ENCODE data around the gene THY1.
"Not testable (repeated sequence)": the region's sequence is repeated elsewhere in the genome, so short reads cannot be mapped to it uniquely, and the experiment has no call there.

The THY1 gene

GRCh38 chr11:119441898-119442243, 18.9 kb upstream of the THY1 start:
- Histone ChIP-seq H3K36me3 (ENCODE audit: control insufficient read depth, insufficient read depth, low read length) (no peaks in the 10 kb centered on the region), H3K27me3 (ENCODE audit: control insufficient read depth, insufficient read depth, low read length) (no peaks in the 10 kb centered on the region), H3K9me3 (ENCODE audit: control insufficient read depth, insufficient read depth, low read length) (no peaks in the 10 kb centered on the region), H3K4me3 (ENCODE audit: low read depth, low read length) (no peak overlapping the region), H3K9ac (ENCODE audit: low read depth, low read length) (no peak overlapping the region), H3K27ac (ENCODE audit: low read depth, low read length) (no peak overlapping the region), H3K4me1 (ENCODE audit: control insufficient read depth, insufficient read depth, low read length) (peaks cover 10% of the 10 kb centered on the region; the same call in 1 of the 2 replicates)

- Histone ChIP-seq H3K4me1 (ENCODE audit: control insufficient read depth, insufficient read depth, low read length) (peaks cover 10% of the 10 kb centered on the region; the same call in 1 of the 2 replicates), H3K36me3 (ENCODE audit: control insufficient read depth, insufficient read depth, low read length) (no peaks in the 10 kb centered on the region), H3K27me3 (ENCODE audit: control insufficient read depth, insufficient read depth, low read length) (no peaks in the 10 kb centered on the region), H3K27ac (ENCODE audit: low read depth, low read length) (no peak overlapping the region), H3K9me3 (ENCODE audit: control insufficient read depth, insufficient read depth, low read length) (no peaks in the 10 kb centered on the region), H3K4me3 (ENCODE audit: low read depth, low read length) (no peak overlapping the region), H3K9ac (ENCODE audit: low read depth, low read length) (no peak overlapping the region)
Observed at GRCh38 chr11:119438599-119438998, 15.6 kb upstream of the THY1 start.

GRCh38 chr11:119437521-119437920, 14.5 kb upstream of the THY1 start:
- H3K9me3 ChIP-seq (ENCODE audit: control insufficient read depth, insufficient read depth, low read length); H3K9ac ChIP-seq (ENCODE audit: low read depth, low read length); H3K4me3 ChIP-seq (ENCODE audit: low read depth, low read length); H3K27ac ChIP-seq (ENCODE audit: low read depth, low read length); H3K27me3 ChIP-seq (ENCODE audit: control insufficient read depth, insufficient read depth, low read length); H3K36me3 ChIP-seq (ENCODE audit: control insufficient read depth, insufficient read depth, low read length): not testable (repeated sequence)
- H3K4me1 ChIP-seq (ENCODE audit: control insufficient read depth, insufficient read depth, low read length), result peaks cover 17% of the 10 kb centered on the region

GRCh38 chr11:119436711-119437110, 13.7 kb upstream of the THY1 start:
- Histone ChIP-seq H3K27me3 (ENCODE audit: control insufficient read depth, insufficient read depth, low read length) (no peaks in the 10 kb centered on the region), H3K9ac (ENCODE audit: low read depth, low read length) (no peak overlapping the region), H3K36me3 (ENCODE audit: control insufficient read depth, insufficient read depth, low read length) (no peaks in the 10 kb centered on the region), H3K4me3 (ENCODE audit: low read depth, low read length) (no peak overlapping the region), H3K27ac (ENCODE audit: low read depth, low read length) (no peak overlapping the region), H3K9me3 (ENCODE audit: control insufficient read depth, insufficient read depth, low read length) (no peaks in the 10 kb centered on the region), H3K4me1 (ENCODE audit: control insufficient read depth, insufficient read depth, low read length) (peaks cover 19% of the 10 kb centered on the region)

- Histone ChIP-seq H3K27me3 (ENCODE audit: control insufficient read depth, insufficient read depth, low read length) (0 out of 2 replicates have a peak, but pooled peaks cover 1% of the 10 kb centered on the region), H3K4me1 (ENCODE audit: control insufficient read depth, insufficient read depth, low read length) (peaks cover 16% of the 10 kb centered on the region), H3K36me3 (ENCODE audit: control insufficient read depth, insufficient read depth, low read length) (no peaks in the 10 kb centered on the region), H3K9me3 (ENCODE audit: control insufficient read depth, insufficient read depth, low read length) (no peaks in the 10 kb centered on the region), H3K4me3 (ENCODE audit: low read depth, low read length) (no peak overlapping the region), H3K27ac (ENCODE audit: low read depth, low read length) (no peak overlapping the region), H3K9ac (ENCODE audit: low read depth, low read length) (no peak overlapping the region)
Observed at GRCh38 chr11:119436093-119436492, 13.1 kb upstream of the THY1 start.

- Histone ChIP-seq H3K27ac (ENCODE audit: low read depth, low read length) (no peak overlapping the region), H3K36me3 (ENCODE audit: control insufficient read depth, insufficient read depth, low read length) (no peaks in the 10 kb centered on the region), H3K4me1 (ENCODE audit: control insufficient read depth, insufficient read depth, low read length) (peaks cover 13% of the 10 kb centered on the region), H3K27me3 (ENCODE audit: control insufficient read depth, insufficient read depth, low read length) (0 out of 2 replicates have a peak, but pooled peaks cover 4% of the 10 kb centered on the region), H3K9ac (ENCODE audit: low read depth, low read length) (no peak overlapping the region), H3K9me3 (ENCODE audit: control insufficient read depth, insufficient read depth, low read length) (no peaks in the 10 kb centered on the region), H3K4me3 (ENCODE audit: low read depth, low read length) (no peak overlapping the region)
Observed at GRCh38 chr11:119434591-119435330, 11.8 kb upstream of the THY1 start.

- no peak overlapping the region for H3K9ac ChIP-seq (ENCODE audit: low read depth, low read length)
- no peaks in the 10 kb centered on the region for H3K9me3 ChIP-seq (ENCODE audit: control insufficient read depth, insufficient read depth, low read length)
- H3K4me1 ChIP-seq (ENCODE audit: control insufficient read depth, insufficient read depth, low read length), result peaks cover 13% of the 10 kb centered on the region
- H3K4me3 ChIP-seq (ENCODE audit: low read depth, low read length), result no peak overlapping the region
- no peak overlapping the region for H3K27ac ChIP-seq (ENCODE audit: low read depth, low read length)
- H3K36me3 ChIP-seq (ENCODE audit: control insufficient read depth, insufficient read depth, low read length), result no peaks in the 10 kb centered on the region
- H3K27me3 ChIP-seq (ENCODE audit: control insufficient read depth, insufficient read depth, low read length), result 0 out of 2 replicates have a peak, but pooled peaks cover 4% of the 10 kb centered on the region
Observed at GRCh38 chr11:119433358-119433725, 10.4 kb upstream of the THY1 start.

- Histone ChIP-seq H3K27ac (ENCODE audit: low read depth, low read length) (no peak overlapping the region), H3K36me3 (ENCODE audit: control insufficient read depth, insufficient read depth, low read length) (no peaks in the 10 kb centered on the region), H3K4me1 (ENCODE audit: control insufficient read depth, insufficient read depth, low read length) (peaks cover 13% of the 10 kb centered on the region), H3K27me3 (ENCODE audit: control insufficient read depth, insufficient read depth, low read length) (0 out of 2 replicates have a peak, but pooled peaks cover 4% of the 10 kb centered on the region), H3K9me3 (ENCODE audit: control insufficient read depth, insufficient read depth, low read length) (no peaks in the 10 kb centered on the region), H3K4me3 (ENCODE audit: low read depth, low read length) (no peak overlapping the region), H3K9ac (ENCODE audit: low read depth, low read length) (no peak overlapping the region)
Observed at GRCh38 chr11:119432484-119433357, 9.7 kb upstream of the THY1 start.

- no peak overlapping the region for H3K9ac ChIP-seq (ENCODE audit: low read depth, low read length)
- 0 out of 2 replicates have a peak, but pooled peaks cover 4% of the 10 kb centered on the region for H3K27me3 ChIP-seq (ENCODE audit: control insufficient read depth, insufficient read depth, low read length)
- H3K4me1 ChIP-seq (ENCODE audit: control insufficient read depth, insufficient read depth, low read length), result peaks cover 17% of the 10 kb centered on the region
- H3K27ac ChIP-seq (ENCODE audit: low read depth, low read length), result no peak overlapping the region
- H3K9me3 ChIP-seq (ENCODE audit: control insufficient read depth, insufficient read depth, low read length), result no peaks in the 10 kb centered on the region
- H3K36me3 ChIP-seq (ENCODE audit: control insufficient read depth, insufficient read depth, low read length), result no peaks in the 10 kb centered on the region
- no peak overlapping the region for H3K4me3 ChIP-seq (ENCODE audit: low read depth, low read length)
Observed at GRCh38 chr11:119431523-119431922, 8.6 kb upstream of the THY1 start.

- Histone ChIP-seq H3K4me1 (ENCODE audit: control insufficient read depth, insufficient read depth, low read length) (peaks cover 36% of the 10 kb centered on the region), H3K27ac (ENCODE audit: low read depth, low read length) (no peak overlapping the region), H3K27me3 (ENCODE audit: control insufficient read depth, insufficient read depth, low read length) (0 out of 2 replicates have a peak, but pooled peaks cover 4% of the 10 kb centered on the region), H3K9me3 (ENCODE audit: control insufficient read depth, insufficient read depth, low read length) (no peaks in the 10 kb centered on the region), H3K9ac (ENCODE audit: low read depth, low read length) (no peak overlapping the region), H3K36me3 (ENCODE audit: control insufficient read depth, insufficient read depth, low read length) (no peaks in the 10 kb centered on the region), H3K4me3 (ENCODE audit: low read depth, low read length) (no peak overlapping the region)
Observed at GRCh38 chr11:119427279-119427678, 4.3 kb upstream of the THY1 start.

GRCh38 chr11:119426142-119426541, 3.2 kb upstream of the THY1 start:
- Histone ChIP-seq H3K27ac (ENCODE audit: low read depth, low read length) (peak overlapping the region; percentile 48), H3K4me3 (ENCODE audit: low read depth, low read length) (no peak overlapping the region), H3K27me3 (ENCODE audit: control insufficient read depth, insufficient read depth, low read length) (0 out of 2 replicates have a peak, but pooled peaks cover 4% of the 10 kb centered on the region)

More at GRCh38 chr11:119426142-119426541, 3.2 kb upstream of the THY1 start:
- Histone ChIP-seq H3K36me3 (ENCODE audit: control insufficient read depth, insufficient read depth, low read length) (no peaks in the 10 kb centered on the region), H3K9me3 (ENCODE audit: control insufficient read depth, insufficient read depth, low read length) (no peaks in the 10 kb centered on the region), H3K9ac (ENCODE audit: low read depth, low read length) (no peak overlapping the region), H3K4me1 (ENCODE audit: control insufficient read depth, insufficient read depth, low read length) (peaks cover 38% of the 10 kb centered on the region)
